Glutamatergic neuron (in vitro differentiated cells): ENCODE data around the gene CPSF3. TPM values are rescaled to one million over a fixed set of nuclear protein-coding genes. Genes with fewer than 3 reads are reported as not detected.

Experiments
- DNase-seq: peaks from one replicate; pipeline ENCODE4 v3.0.0; 2022
- H3K27ac Mint-ChIP-seq: one replicate; pipeline ENCODE4 v1.8.0; 2020; ENCODE audit warnings: mild to moderate bottlenecking, mixed read lengths, inconsistent platforms; ENCODE audit not compliant: unreplicated experiment
- H3K27me3 Mint-ChIP-seq: one replicate; pipeline ENCODE4 v1.8.0; 2020; ENCODE audit warnings: mild to moderate bottlenecking, moderate library complexity, mixed read lengths, inconsistent platforms; ENCODE audit not compliant: unreplicated experiment
- H3K36me3 Mint-ChIP-seq: one replicate; pipeline ENCODE4 v1.8.0; 2020; ENCODE audit warnings: mild to moderate bottlenecking, mixed read lengths, inconsistent platforms; ENCODE audit not compliant: unreplicated experiment
- H3K4me1 Mint-ChIP-seq: one replicate; pipeline ENCODE4 v1.8.0; 2020; ENCODE audit warnings: mild to moderate bottlenecking, low read depth, mixed read lengths, inconsistent platforms; ENCODE audit not compliant: unreplicated experiment
- H3K4me3 Mint-ChIP-seq: one replicate; pipeline ENCODE4 v1.8.0; 2020; ENCODE audit warnings: mild to moderate bottlenecking, mixed read lengths, inconsistent platforms; ENCODE audit not compliant: unreplicated experiment
- H3K9me3 Mint-ChIP-seq: one replicate; pipeline ENCODE4 v1.8.0; 2020; ENCODE audit warnings: mild to moderate bottlenecking, moderate library complexity, mixed read lengths, inconsistent platforms; ENCODE audit not compliant: unreplicated experiment
- total RNA-seq: library from RNA; stranded (reverse); fragmentation: NEBNext Ultra II Directional; extraction: Animal tissue kit (Norgen Biotek cat#: 25700); gene quantifications from one replicate; pipeline ENCODE4 v1.2.1, GENCODE V29; 2021; ENCODE audit not compliant: unreplicated experiment
- TF ChIP-seq, protein P1 (sequence below): fragments of 200-600 bp; sonication (generic); IDR thresholded peaks from one replicate; pipeline ENCODE4 v1.5.0; 2021; ENCODE audit not compliant: partially characterized antibody, unreplicated experiment

The CPSF3 gene
- total RNA-seq, 1 donor from 2014 or later, result 33.3 TPM

GRCh38 chr2:9419541-9419940 is 3.9 kb upstream of the CPSF3 start:
- peak overlapping the region; percentile 80 for H3K4me3 Mint-ChIP-seq
- peaks cover 4% of the 10 kb centered on the region for H3K9me3 Mint-ChIP-seq
- H3K36me3 Mint-ChIP-seq, result no peaks in the 10 kb centered on the region
- H3K27me3 Mint-ChIP-seq, result peaks cover 2% of the 10 kb centered on the region
- no peak overlapping the region for H3K27ac Mint-ChIP-seq
- TF ChIP-seq, protein P1, sequence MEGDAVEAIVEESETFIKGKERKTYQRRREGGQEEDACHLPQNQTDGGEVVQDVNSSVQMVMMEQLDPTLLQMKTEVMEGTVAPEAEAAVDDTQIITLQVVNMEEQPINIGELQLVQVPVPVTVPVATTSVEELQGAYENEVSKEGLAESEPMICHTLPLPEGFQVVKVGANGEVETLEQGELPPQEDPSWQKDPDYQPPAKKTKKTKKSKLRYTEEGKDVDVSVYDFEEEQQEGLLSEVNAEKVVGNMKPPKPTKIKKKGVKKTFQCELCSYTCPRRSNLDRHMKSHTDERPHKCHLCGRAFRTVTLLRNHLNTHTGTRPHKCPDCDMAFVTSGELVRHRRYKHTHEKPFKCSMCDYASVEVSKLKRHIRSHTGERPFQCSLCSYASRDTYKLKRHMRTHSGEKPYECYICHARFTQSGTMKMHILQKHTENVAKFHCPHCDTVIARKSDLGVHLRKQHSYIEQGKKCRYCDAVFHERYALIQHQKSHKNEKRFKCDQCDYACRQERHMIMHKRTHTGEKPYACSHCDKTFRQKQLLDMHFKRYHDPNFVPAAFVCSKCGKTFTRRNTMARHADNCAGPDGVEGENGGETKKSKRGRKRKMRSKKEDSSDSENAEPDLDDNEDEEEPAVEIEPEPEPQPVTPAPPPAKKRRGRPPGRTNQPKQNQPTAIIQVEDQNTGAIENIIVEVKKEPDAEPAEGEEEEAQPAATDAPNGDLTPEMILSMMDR, result no peak
- DNase-seq, result no peak
- H3K4me1 Mint-ChIP-seq, result peaks cover 34% of the 10 kb centered on the region

- Mint-ChIP-seq H3K36me3 (no peaks in the 10 kb centered on the region), H3K9me3 (peaks cover 4% of the 10 kb centered on the region), H3K4me3 (peak overlapping the region; percentile 80), H3K4me1 (peaks cover 34% of the 10 kb centered on the region), H3K27ac (peak overlapping the region; percentile 76), H3K27me3 (peaks cover 2% of the 10 kb centered on the region)
- TF ChIP-seq, protein P1, result no peak
- DNase-seq, result peak; percentile 62
These were observed 3.0 kb upstream of the CPSF3 start for GRCh38 chr2:9420495-9420894.

GRCh38 chr2:9422321-9423099 is 944 bp upstream of the CPSF3 start:
- peaks cover 2% of the 10 kb centered on the region for H3K27me3 Mint-ChIP-seq
- peak overlapping the region; percentile 87 for H3K4me3 Mint-ChIP-seq
- TF ChIP-seq, protein P1, result no peak
- H3K4me1 Mint-ChIP-seq, result peaks cover 29% of the 10 kb centered on the region
- H3K27ac Mint-ChIP-seq, result peak overlapping the region; percentile 40
- no peak for DNase-seq
- H3K36me3 Mint-ChIP-seq, result no peaks in the 10 kb centered on the region
- H3K9me3 Mint-ChIP-seq, result peaks cover 4% of the 10 kb centered on the region

GRCh38 chr2:9423922-9424272 is 443 bp downstream of the CPSF3 start:
- Mint-ChIP-seq H3K4me3 (no peak overlapping the region), H3K4me1 (peaks cover 29% of the 10 kb centered on the region), H3K27ac (peak overlapping the region; percentile 81), H3K36me3 (no peaks in the 10 kb centered on the region), H3K9me3 (peaks cover 4% of the 10 kb centered on the region), H3K27me3 (peaks cover 2% of the 10 kb centered on the region)
- DNase-seq, result no peak
- TF ChIP-seq, protein P1, result no peak

- peaks cover 2% of the 10 kb centered on the region for H3K27me3 Mint-ChIP-seq
- H3K27ac Mint-ChIP-seq, result no peak overlapping the region
- no peak overlapping the region for H3K4me3 Mint-ChIP-seq
- peaks cover 24% of the 10 kb centered on the region for H3K4me1 Mint-ChIP-seq
- no peaks in the 10 kb centered on the region for H3K36me3 Mint-ChIP-seq
- H3K9me3 Mint-ChIP-seq, result peaks cover 4% of the 10 kb centered on the region
- TF ChIP-seq, protein P1, result no peak
- DNase-seq, result no peak
These were observed 1.2 kb downstream of the CPSF3 start for GRCh38 chr2:9424447-9425164.
